ENCODE measurements around the gene LRIG3. TPM values are rescaled to one million over a fixed set of nuclear protein-coding genes. Genes with fewer than 3 reads are reported as not detected.
"Not testable (repeated sequence)": the region's sequence is repeated elsewhere in the genome, so short reads cannot be mapped to it uniquely, and the experiment has no call there.

LRIG3 gene
- polyA plus RNA-seq, 1 donor from 2014 or later, result 0.22 TPM

- no peak overlapping the region for H3K4me3 ChIP-seq (ENCODE audit: low read length)
- H3K79me2 ChIP-seq (replicated peaks; ENCODE audit: insufficient read depth, low read length), result no peaks in the 10 kb centered on the region
- H3F3A ChIP-seq (ENCODE audit: insufficient read depth, low read length, poor library complexity, severe bottlenecking), result no peaks in the 10 kb centered on the region
- H3K9ac ChIP-seq (ENCODE audit: low read length), result no peak overlapping the region
- no peaks in the 10 kb centered on the region for H4K20me1 ChIP-seq (ENCODE audit: insufficient read depth)
- H3K36me3 ChIP-seq (ENCODE audit: insufficient read depth, low read length), result no peaks in the 10 kb centered on the region
- no peaks in the 10 kb centered on the region for H3K27me3 ChIP-seq (ENCODE audit: insufficient read depth, low read depth, low read length)
- TF ChIP-seq TAF1 (IDR thresholded peaks at IDR 0.05; ENCODE audit: low read depth) (no peak), EP300 (conservative IDR thresholded peaks at IDR 0.05; ENCODE audit: poor library complexity, severe bottlenecking) (no peak), RAD21 (conservative IDR thresholded peaks at IDR 0.05) (no peak), REST (IDR thresholded peaks at IDR 0.05; ENCODE audit: borderline replicate concordance) (no peak), EZH2 (IDR thresholded peaks at IDR 0.05; ENCODE audit: borderline replicate concordance, insufficient read depth, low read length, poor library complexity, severe bottlenecking) (no peak), POLR2AphosphoS5 (IDR thresholded peaks at IDR 0.05) (no peak), SMC3 (conservative IDR thresholded peaks at IDR 0.05; ENCODE audit: poor library complexity) (no peak), MXI1 (conservative IDR thresholded peaks at IDR 0.05; ENCODE audit: poor library complexity, severe bottlenecking) (no peak)
- TF ChIP-seq, protein P1, sequence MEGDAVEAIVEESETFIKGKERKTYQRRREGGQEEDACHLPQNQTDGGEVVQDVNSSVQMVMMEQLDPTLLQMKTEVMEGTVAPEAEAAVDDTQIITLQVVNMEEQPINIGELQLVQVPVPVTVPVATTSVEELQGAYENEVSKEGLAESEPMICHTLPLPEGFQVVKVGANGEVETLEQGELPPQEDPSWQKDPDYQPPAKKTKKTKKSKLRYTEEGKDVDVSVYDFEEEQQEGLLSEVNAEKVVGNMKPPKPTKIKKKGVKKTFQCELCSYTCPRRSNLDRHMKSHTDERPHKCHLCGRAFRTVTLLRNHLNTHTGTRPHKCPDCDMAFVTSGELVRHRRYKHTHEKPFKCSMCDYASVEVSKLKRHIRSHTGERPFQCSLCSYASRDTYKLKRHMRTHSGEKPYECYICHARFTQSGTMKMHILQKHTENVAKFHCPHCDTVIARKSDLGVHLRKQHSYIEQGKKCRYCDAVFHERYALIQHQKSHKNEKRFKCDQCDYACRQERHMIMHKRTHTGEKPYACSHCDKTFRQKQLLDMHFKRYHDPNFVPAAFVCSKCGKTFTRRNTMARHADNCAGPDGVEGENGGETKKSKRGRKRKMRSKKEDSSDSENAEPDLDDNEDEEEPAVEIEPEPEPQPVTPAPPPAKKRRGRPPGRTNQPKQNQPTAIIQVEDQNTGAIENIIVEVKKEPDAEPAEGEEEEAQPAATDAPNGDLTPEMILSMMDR (IDR thresholded peaks at IDR 0.05; ENCODE audit: poor library complexity, severe bottlenecking), result no peak
- H3K9me3 ChIP-seq (ENCODE audit: low read length), result no peaks in the 10 kb centered on the region
- no peak overlapping the region for H3K27ac ChIP-seq (ENCODE audit: low read length)
- H3K4me2 ChIP-seq (ENCODE audit: low read length), result no peak overlapping the region
- no peak overlapping the region for H2AFZ ChIP-seq (ENCODE audit: low read depth, low read length)
- no peaks in the 10 kb centered on the region for H3K9me2 ChIP-seq (ENCODE audit: insufficient read depth, low read length)
Measured at GRCh38 chr12:58950739-58951100, 30.4 kb upstream of the LRIG3 start.

DNA sequence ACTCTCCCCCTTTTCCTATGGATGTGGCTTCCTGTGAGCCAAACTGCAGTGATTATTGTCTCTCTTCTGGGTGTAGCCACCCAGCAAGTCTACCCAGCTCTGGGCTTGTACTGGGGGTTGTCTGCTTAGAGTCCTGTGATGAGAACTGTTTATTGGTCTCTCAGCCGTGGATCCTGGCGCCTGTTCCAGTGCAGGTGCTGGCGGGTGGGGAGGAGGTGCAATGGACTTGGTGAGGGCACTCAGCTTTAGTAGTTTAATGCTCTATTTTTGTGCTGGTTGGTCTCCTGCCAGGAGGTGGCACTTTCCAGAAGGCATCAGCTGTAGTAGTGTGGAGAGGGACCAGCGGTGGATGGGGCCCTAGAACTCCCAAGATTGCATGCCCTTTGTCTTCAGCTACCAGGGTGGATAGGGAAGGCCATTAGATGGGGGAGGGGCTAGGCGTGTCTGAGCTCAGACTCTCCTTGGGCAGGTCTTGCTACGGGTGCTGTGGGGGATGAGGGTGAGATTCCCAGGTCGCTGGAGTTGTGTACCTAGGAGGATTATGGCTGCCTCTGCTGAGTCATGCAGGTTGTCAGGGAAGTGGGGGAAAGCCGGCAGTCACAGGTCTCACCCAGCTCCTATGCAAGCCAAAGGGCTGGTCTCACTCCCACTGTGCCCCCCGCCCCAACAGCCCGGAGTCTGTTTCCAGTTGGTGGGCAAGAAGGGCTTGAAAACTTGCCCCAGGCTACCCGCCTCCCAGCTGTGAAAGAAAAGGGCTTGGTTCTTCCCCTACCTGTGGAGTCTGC, 29.8 kb upstream of the LRIG3 start:
- not testable (repeated sequence) for H3K9me2 ChIP-seq (ENCODE audit: insufficient read depth, low read length); H4K20me1 ChIP-seq (ENCODE audit: insufficient read depth); H3K9me3 ChIP-seq (ENCODE audit: low read length); H3K9ac ChIP-seq (ENCODE audit: low read length); H2AFZ ChIP-seq (ENCODE audit: low read depth, low read length); H3K79me2 ChIP-seq (replicated peaks; ENCODE audit: insufficient read depth, low read length); H3F3A ChIP-seq (ENCODE audit: insufficient read depth, low read length, poor library complexity, severe bottlenecking); H3K27ac ChIP-seq (ENCODE audit: low read length); H3K4me2 ChIP-seq (ENCODE audit: low read length); H3K36me3 ChIP-seq (ENCODE audit: insufficient read depth, low read length); H3K27me3 ChIP-seq (ENCODE audit: insufficient read depth, low read depth, low read length); H3K4me3 ChIP-seq (ENCODE audit: low read length)
